H1 (cell line): Measurements from ENCODE around the gene FBXO5. TPM values are rescaled to one million over a fixed set of nuclear protein-coding genes. Genes with fewer than 3 reads are reported as not detected.

Experiments
- TEAD4 ChIP-seq: IDR thresholded peaks from 2 replicates; pipeline ENCODE4 v1.6.1; 2012; ENCODE audit warnings: low read depth, low read length, inconsistent platforms, mixed read lengths
- polyA plus RNA-seq, 7 experiments: library from polyadenylated mRNA; depleted of rRNA in 3 of 7; stranded (reverse) in 5 of 7; unstranded in 2 of 7; fragments of >200 nt in 5 of 7; fragments of 200-250 nt in 2 of 7; gene quantifications; 1 replicate in 5 of 7; 2 replicates in 1 of 7; 4 replicates in 1 of 7; pipeline versions ENCODE4 v1.2.1 to v1.2.3, GENCODE V29; 2011 to 2013; ENCODE audit warnings: missing spikeins in 2 of 7, mixed read lengths in 2 of 7
- total RNA-seq: library from RNA; stranded (reverse); fragmentation: NEBNext Ultra II Directional; extraction: Animal tissue kit (Norgen Biotek cat#: 25700); gene quantifications from 2 replicates; pipeline ENCODE4 v1.2.1, GENCODE V29; 2021

FBXO5 gene
- total and polyA plus RNA-seq, 2 of the 8 experiments (the other 6 are each of a cell fraction or from before 2014, with no cell fraction given) = 13.7 to 55.1 TPM

GRCh38 chr6:153003366-153003690 lies 20.5 kb upstream of the FBXO5 start (continued):
- TF ChIP-seq TEAD4 = no peak
